Mesangial cell (primary cell): Measurements from ENCODE around the gene ZC3H11A. TPM values are rescaled to one million over a fixed set of nuclear protein-coding genes. Genes with fewer than 3 reads are reported as not detected.

ENCODE experiments used
- total RNA-seq: library from RNA; depleted of rRNA; stranded (reverse); fragments of >200 nt; gene quantifications from 2 replicates; pipeline ENCODE4 v1.2.3, GENCODE V29; 2015

Gene ZC3H11A
- 37.3 and 37.5 TPM in 2 replicates for total RNA-seq

GRCh38 chr1:203795441-203796235, at the start of gene ZC3H11A, which contains the start of gene ZBED6:
Gene ZC3H11A, plus strand, starts transcription at chr1:203795623. Its CDS starts 21,448 bp downstream, at chr1:203817071.
Gene ZBED6, plus strand, starts transcription at chr1:203795623. Its CDS starts 1,900 bp downstream, at chr1:203797523.

GRCh38 chr1:203765029-203765837, 30.2 kb upstream of the ZC3H11A start, which contains the start of gene LAX1:
Gene LAX1, plus strand, starts transcription at chr1:203765183. Its CDS starts 383 bp downstream, at chr1:203765566.

Other genes with a start within 250 kb of the ZC3H11A start
- gene ATP2B4, start 168.8 kb upstream of the ZC3H11A start, total RNA-seq = 53.4 and 60.1 TPM in 2 replicates
- not detected in 2 replicates for gene LAX1, start 30.4 kb upstream of the ZC3H11A start, total RNA-seq
- gene ZBED6, start within 50 bp of the ZC3H11A start, total RNA-seq = 8.0 and 16.2 TPM in 2 replicates
- gene SNRPE, start 66.0 kb downstream of the ZC3H11A start, total RNA-seq = 47.5 and 82.9 TPM in 2 replicates